GM12878 (cell line): ENCODE data around the gene SGMS1.

Source experiments
- CEBPB ChIP-seq, 2 experiments: fragments of 150-350 bp in 1 of 2; IDR thresholded peaks; 2 replicates each; pipeline ENCODE4 v1.6.1; 2012 to 2014; ENCODE audit warnings: low read depth in 2 of 2, low read length in 2 of 2, borderline replicate concordance in 1 of 2, inconsistent platforms in 1 of 2
- ESRRA ChIP-seq: IDR thresholded peaks from 2 replicates; pipeline ENCODE4 v1.6.1; 2012; ENCODE audit warnings: mild to moderate bottlenecking, low read length, improper control_type of control experiment
- ETV6 ChIP-seq, 2 experiments: fragments of 450-650 bp in 1 of 2; IDR thresholded peaks in 1 of 2; conservative IDR thresholded peaks in 1 of 2; 2 replicates each; pipeline ENCODE4 v1.6.1; 2014; ENCODE audit warnings: antibody characterized with exemption in 1 of 2, borderline replicate concordance in 1 of 2, low read depth in 1 of 2, mild to moderate bottlenecking in 1 of 2, moderate library complexity in 1 of 2
- FOS ChIP-seq: IDR thresholded peaks from 3 replicates; pipeline ENCODE4 v1.6.1; 2011; ENCODE audit warnings: borderline replicate concordance; ENCODE audit not compliant: insufficient read length; ENCODE audit errors: extremely low read depth
- FOXM1 ChIP-seq: IDR thresholded peaks from 2 replicates; pipeline ENCODE4 v1.6.1; 2012; ENCODE audit warnings: low read depth, mild to moderate bottlenecking, inconsistent platforms, low read length, moderate library complexity
- MXI1 ChIP-seq: fragments of 150-350 bp; IDR thresholded peaks from 2 replicates; pipeline ENCODE4 v1.6.1; 2011; ENCODE audit warnings: low read depth, mild to moderate bottlenecking, inconsistent platforms, low read length, improper control_type of control experiment
- NFYA ChIP-seq: IDR thresholded peaks from 2 replicates; pipeline ENCODE4 v1.6.1; 2011; ENCODE audit warnings: low read depth, mild to moderate bottlenecking, low read length, improper control_type of control experiment, borderline replicate concordance
- NR2C1 ChIP-seq: fragments of 450-650 bp; IDR thresholded peaks from 2 replicates; pipeline ENCODE4 v1.6.1; 2017; ENCODE audit warnings: antibody characterized with exemption, mild to moderate bottlenecking, moderate library complexity
- PAX8 ChIP-seq: fragments of 450-650 bp; IDR thresholded peaks from 2 replicates; pipeline ENCODE4 v1.6.1; 2017; ENCODE audit warnings: mild to moderate bottlenecking, moderate library complexity
- POLR2AphosphoS5 ChIP-seq: IDR thresholded peaks from 2 replicates; pipeline ENCODE4 v1.6.1; 2011; ENCODE audit warnings: mild to moderate bottlenecking, low read length, inconsistent platforms
- TF ChIP-seq, protein P1 (sequence below), 3 experiments: IDR thresholded peaks in 2 of 3; conservative IDR thresholded peaks in 1 of 3; 2 replicates each; pipeline ENCODE4 v1.5.1; 2011; ENCODE audit warnings: low read depth in 3 of 3, low read length in 3 of 3, mild to moderate bottlenecking in 3 of 3, control low read depth in 2 of 3, moderate library complexity in 2 of 3, inconsistent platforms in 1 of 3, mixed read lengths in 1 of 3; ENCODE audit not compliant: control insufficient read depth in 2 of 3, insufficient read depth in 1 of 3; ENCODE audit errors: extremely low read depth in 1 of 3
- TF ChIP-seq, protein P2 (sequence below): IDR thresholded peaks from 2 replicates; pipeline ENCODE4 v1.6.1; 2012; ENCODE audit warnings: low read depth, low read length, improper control_type of control experiment
- TF ChIP-seq, protein P3 (sequence below): IDR thresholded peaks from 2 replicates; pipeline ENCODE4 v1.6.1; 2011; ENCODE audit warnings: borderline replicate concordance, low read depth, mild to moderate bottlenecking, moderate library complexity, mixed read lengths, low read length; ENCODE audit not compliant: insufficient read depth; ENCODE audit errors: extremely low read length

DNA sequence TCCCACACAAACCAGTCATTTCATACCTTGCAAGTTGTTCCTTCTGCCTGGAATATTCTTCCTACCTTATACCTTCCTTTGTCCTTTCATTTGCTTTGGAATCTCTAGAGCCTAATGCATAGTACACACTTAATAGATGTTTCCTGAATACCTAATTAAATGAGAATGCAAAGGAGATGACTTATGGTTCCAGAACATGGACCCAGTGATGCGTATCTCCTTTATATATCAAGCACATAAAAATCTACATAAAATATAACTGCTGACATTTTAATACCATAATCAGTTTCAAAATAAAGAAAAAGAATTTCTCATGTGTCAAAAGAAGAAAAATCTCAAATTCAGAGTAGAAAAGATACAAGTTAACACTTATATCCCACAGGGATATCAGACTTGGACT lies 261.8 kb downstream of the SGMS1 start:
- TF ChIP-seq, protein P1, sequence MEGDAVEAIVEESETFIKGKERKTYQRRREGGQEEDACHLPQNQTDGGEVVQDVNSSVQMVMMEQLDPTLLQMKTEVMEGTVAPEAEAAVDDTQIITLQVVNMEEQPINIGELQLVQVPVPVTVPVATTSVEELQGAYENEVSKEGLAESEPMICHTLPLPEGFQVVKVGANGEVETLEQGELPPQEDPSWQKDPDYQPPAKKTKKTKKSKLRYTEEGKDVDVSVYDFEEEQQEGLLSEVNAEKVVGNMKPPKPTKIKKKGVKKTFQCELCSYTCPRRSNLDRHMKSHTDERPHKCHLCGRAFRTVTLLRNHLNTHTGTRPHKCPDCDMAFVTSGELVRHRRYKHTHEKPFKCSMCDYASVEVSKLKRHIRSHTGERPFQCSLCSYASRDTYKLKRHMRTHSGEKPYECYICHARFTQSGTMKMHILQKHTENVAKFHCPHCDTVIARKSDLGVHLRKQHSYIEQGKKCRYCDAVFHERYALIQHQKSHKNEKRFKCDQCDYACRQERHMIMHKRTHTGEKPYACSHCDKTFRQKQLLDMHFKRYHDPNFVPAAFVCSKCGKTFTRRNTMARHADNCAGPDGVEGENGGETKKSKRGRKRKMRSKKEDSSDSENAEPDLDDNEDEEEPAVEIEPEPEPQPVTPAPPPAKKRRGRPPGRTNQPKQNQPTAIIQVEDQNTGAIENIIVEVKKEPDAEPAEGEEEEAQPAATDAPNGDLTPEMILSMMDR (IDR thresholded peaks at IDR 0.05 in 2 of 3, conservative IDR thresholded peaks at IDR 0.05 in 1 of 3; ENCODE audit: control insufficient read depth in 2 of 3, extremely low read depth in 1 of 3, insufficient read depth in 1 of 3, low read depth in 3 of 3, low read length in 3 of 3), result no peak
- no peak for TF ChIP-seq POLR2AphosphoS5
- no peak for TF ChIP-seq MXI1
- TF ChIP-seq ESRRA, result no peak
- no peak for TF ChIP-seq FOS
- TF ChIP-seq, protein P2, sequence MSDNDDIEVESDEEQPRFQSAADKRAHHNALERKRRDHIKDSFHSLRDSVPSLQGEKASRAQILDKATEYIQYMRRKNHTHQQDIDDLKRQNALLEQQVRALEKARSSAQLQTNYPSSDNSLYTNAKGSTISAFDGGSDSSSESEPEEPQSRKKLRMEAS, result no peak
- TF ChIP-seq NFYA, result no peak
- TF ChIP-seq, protein P3, sequence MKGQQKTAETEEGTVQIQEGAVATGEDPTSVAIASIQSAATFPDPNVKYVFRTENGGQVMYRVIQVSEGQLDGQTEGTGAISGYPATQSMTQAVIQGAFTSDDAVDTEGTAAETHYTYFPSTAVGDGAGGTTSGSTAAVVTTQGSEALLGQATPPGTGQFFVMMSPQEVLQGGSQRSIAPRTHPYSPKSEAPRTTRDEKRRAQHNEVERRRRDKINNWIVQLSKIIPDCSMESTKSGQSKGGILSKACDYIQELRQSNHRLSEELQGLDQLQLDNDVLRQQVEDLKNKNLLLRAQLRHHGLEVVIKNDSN, result no peak
- no peak for TF ChIP-seq ETV6 (conservative IDR thresholded peaks at IDR 0.05 in 1 of 2, IDR thresholded peaks at IDR 0.05 in 1 of 2; ENCODE audit: borderline replicate concordance in 1 of 2, low read depth in 1 of 2)
- TF ChIP-seq NR2C1, result no peak
- no peak for TF ChIP-seq CEBPB (IDR thresholded peaks at IDR 0.05; ENCODE audit: borderline replicate concordance in 1 of 2, low read depth in 2 of 2, low read length in 2 of 2)
- no peak for TF ChIP-seq FOXM1
- no peak for TF ChIP-seq PAX8
